Progenitor cell of endocrine pancreas (in vitro differentiated cells): ENCODE data around the gene PISD. TPM values are rescaled to one million over a fixed set of nuclear protein-coding genes. Genes with fewer than 3 reads are reported as not detected.

Experiments
- DNase-seq: peaks from one replicate; pipeline ENCODE4 v3.0.0; 2021; ENCODE audit warnings: low spot score; ENCODE audit not compliant: unreplicated experiment
- H3K27ac Mint-ChIP-seq: 2 replicates; pipeline ENCODE4 v1.8.0; 2021; ENCODE audit warnings: mild to moderate bottlenecking, moderate library complexity, mixed read lengths
- H3K27me3 Mint-ChIP-seq: 2 replicates; pipeline ENCODE4 v1.8.0; 2021; ENCODE audit warnings: mixed read lengths
- H3K36me3 Mint-ChIP-seq: 2 replicates; pipeline ENCODE4 v1.8.0; 2022; ENCODE audit warnings: mixed read lengths; ENCODE audit not compliant: insufficient read depth
- H3K4me1 Mint-ChIP-seq: 2 replicates; pipeline ENCODE4 v1.8.0; 2021; ENCODE audit warnings: low read depth, mixed read lengths
- H3K4me3 Mint-ChIP-seq: 2 replicates; pipeline ENCODE4 v1.8.0; 2021; ENCODE audit warnings: low read depth, mild to moderate bottlenecking, moderate library complexity, mixed read lengths
- H3K9me3 Mint-ChIP-seq: 2 replicates; pipeline ENCODE4 v1.8.0; 2021; ENCODE audit warnings: low read depth, mixed read lengths
- CTCF ChIP-seq: fragments of 200-600 bp; sonication (generic); IDR thresholded peaks from one replicate; pipeline ENCODE4 v1.5.0; 2021; ENCODE audit warnings: antibody characterized with exemption, mild to moderate bottlenecking; ENCODE audit not compliant: unreplicated experiment
- total RNA-seq: library from RNA; stranded (reverse); gene quantifications from 2 replicates; pipeline ENCODE4 v1.2.1, GENCODE V29; 2021

Gene PISD
- total RNA-seq, 1 donor from 2014 or later, result 46.6 TPM

GRCh38 chr22:31654408-31654807, 7.6 kb downstream of the PISD start:
- TF ChIP-seq CTCF, result no peak
- no peaks in the 10 kb centered on the region for H3K27me3 Mint-ChIP-seq
- H3K4me3 Mint-ChIP-seq, result no peak overlapping the region
- no peak overlapping the region for H3K27ac Mint-ChIP-seq
- H3K9me3 Mint-ChIP-seq, result no peaks in the 10 kb centered on the region
- H3K36me3 Mint-ChIP-seq, result no peaks in the 10 kb centered on the region
- no peak for DNase-seq
- H3K4me1 Mint-ChIP-seq, result peaks cover 10% of the 10 kb centered on the region

- Mint-ChIP-seq H3K27ac (no peak overlapping the region), H3K9me3 (no peaks in the 10 kb centered on the region), H3K4me1 (peaks cover 10% of the 10 kb centered on the region), H3K4me3 (no peak overlapping the region), H3K36me3 (peaks cover 3% of the 10 kb centered on the region), H3K27me3 (no peaks in the 10 kb centered on the region)
- no peak for TF ChIP-seq CTCF
- no peak for DNase-seq
Observed at GRCh38 chr22:31653944-31654343, 8.1 kb downstream of the PISD start.

- H3K36me3 Mint-ChIP-seq, result peaks cover 4% of the 10 kb centered on the region
- no peak for TF ChIP-seq CTCF
Observed at GRCh38 chr22:31652911-31653684, 8.9 kb downstream of the PISD start.

GRCh38 chr22:31652088-31652487, 9.9 kb downstream of the PISD start:
- no peak overlapping the region for H3K27ac Mint-ChIP-seq
- TF ChIP-seq CTCF, result no peak

More at GRCh38 chr22:31652911-31653684, 8.9 kb downstream of the PISD start:
- Mint-ChIP-seq H3K27ac (peak overlapping the region; percentile 1), H3K27me3 (no peaks in the 10 kb centered on the region), H3K9me3 (no peaks in the 10 kb centered on the region), H3K4me3 (no peak overlapping the region), H3K4me1 (peaks cover 10% of the 10 kb centered on the region)
- DNase-seq, result no peak

GRCh38 chr22:31651664-31652063, 10.4 kb downstream of the PISD start:
- no peak overlapping the region for H3K27ac Mint-ChIP-seq
- H3K27me3 Mint-ChIP-seq, result no peaks in the 10 kb centered on the region
- TF ChIP-seq CTCF, result no peak
- H3K4me3 Mint-ChIP-seq, result no peak overlapping the region
- H3K36me3 Mint-ChIP-seq, result peaks cover 4% of the 10 kb centered on the region
- no peak for DNase-seq
- H3K4me1 Mint-ChIP-seq, result peaks cover 10% of the 10 kb centered on the region
- H3K9me3 Mint-ChIP-seq, result no peaks in the 10 kb centered on the region

More at GRCh38 chr22:31652088-31652487, 9.9 kb downstream of the PISD start:
- H3K9me3 Mint-ChIP-seq, result no peaks in the 10 kb centered on the region
- no peak for DNase-seq
- H3K36me3 Mint-ChIP-seq, result peaks cover 4% of the 10 kb centered on the region
- peaks cover 10% of the 10 kb centered on the region for H3K4me1 Mint-ChIP-seq
- H3K27me3 Mint-ChIP-seq, result no peaks in the 10 kb centered on the region
- H3K4me3 Mint-ChIP-seq, result no peak overlapping the region
